ENCODE results near the gene TMEM86B. TPM values are rescaled to one million over a fixed set of nuclear protein-coding genes. Genes with fewer than 3 reads are reported as not detected.

The TMEM86B gene
- total RNA-seq, 1 donor from 2014 or later: 4.3 TPM

GRCh38 chr19:55252760-55253663, 24.4 kb upstream of the TMEM86B start:
- H3K4me3 ChIP-seq: no peak overlapping the region
- no peaks in the 10 kb centered on the region for H3K27me3 ChIP-seq
- H3K4me1 ChIP-seq: peaks cover 46% of the 10 kb centered on the region
- ATAC-seq (no peak), DNase-seq (no peak)
- no peak for TF ChIP-seq CTCF (IDR thresholded peaks at IDR 0.05)
- H3K27ac ChIP-seq: peak overlapping the region; percentile 69
- intact Hi-C loops (cut with DNase I): no loop called here
- no peaks in the 10 kb centered on the region for H3K9me3 ChIP-seq
- no peaks in the 10 kb centered on the region for H3K36me3 ChIP-seq

- intact Hi-C loops (cut with DNase I): no loop called here
- H3K27me3 ChIP-seq: no peaks in the 10 kb centered on the region
- H3K36me3 ChIP-seq: peaks cover 7% of the 10 kb centered on the region
- TF ChIP-seq CTCF (IDR thresholded peaks at IDR 0.05): no peak
- DNase-seq: no peak
- H3K9me3 ChIP-seq: no peaks in the 10 kb centered on the region
- H3K4me3 ChIP-seq: no peak overlapping the region
- no peak for ATAC-seq
- no peak overlapping the region for H3K27ac ChIP-seq
- peaks cover 44% of the 10 kb centered on the region for H3K4me1 ChIP-seq
These were observed 22.9 kb upstream of the TMEM86B start for GRCh38 chr19:55251341-55252081.

GRCh38 chr19:55250262-55251036, 21.9 kb upstream of the TMEM86B start:
- Histone ChIP-seq H3K36me3 (peaks cover 18% of the 10 kb centered on the region), H3K9me3 (no peaks in the 10 kb centered on the region), H3K27ac (no peak overlapping the region), H3K27me3 (no peaks in the 10 kb centered on the region), H3K4me1 (peaks cover 38% of the 10 kb centered on the region), H3K4me3 (no peak overlapping the region)
- intact Hi-C loops (cut with DNase I): no loop called here
- TF ChIP-seq CTCF (IDR thresholded peaks at IDR 0.05): no peak
- ATAC-seq (no peak), DNase-seq (peak; percentile 63)

GRCh38 chr19:55249841-55250240, 21.3 kb upstream of the TMEM86B start:
- Histone ChIP-seq H3K9me3 (no peaks in the 10 kb centered on the region), H3K27ac (no peak overlapping the region), H3K36me3 (peaks cover 24% of the 10 kb centered on the region), H3K4me1 (peaks cover 32% of the 10 kb centered on the region), H3K4me3 (no peak overlapping the region), H3K27me3 (no peaks in the 10 kb centered on the region)
- TF ChIP-seq CTCF (IDR thresholded peaks at IDR 0.05): no peak
- intact Hi-C loops (cut with DNase I): no loop called here
- no peak for ATAC-seq
- DNase-seq: no peak

- no peaks in the 10 kb centered on the region for H3K27me3 ChIP-seq
- peaks cover 35% of the 10 kb centered on the region for H3K36me3 ChIP-seq
- intact Hi-C loops (cut with DNase I): no loop called here
- DNase-seq (no peak), ATAC-seq (no peak)
- no peaks in the 10 kb centered on the region for H3K9me3 ChIP-seq
- no peak overlapping the region for H3K4me3 ChIP-seq
- H3K4me1 ChIP-seq: peaks cover 22% of the 10 kb centered on the region
- TF ChIP-seq CTCF (IDR thresholded peaks at IDR 0.05): no peak
- H3K27ac ChIP-seq: no peak overlapping the region
These were observed 20.1 kb upstream of the TMEM86B start for GRCh38 chr19:55248704-55249103.
